Measurements from ENCODE around the gene GSTK1.

The GSTK1 gene

GRCh38 chr7:143269251-143269650 lies 6.0 kb downstream of the GSTK1 start:
- peaks cover 14% of the 10 kb centered on the region for H3K4me1 ChIP-seq (ENCODE audit: insufficient read depth, low read length, poor library complexity, severe bottlenecking)

GRCh38 chr7:143271240-143271639 lies 8.0 kb downstream of the GSTK1 start:
- no peaks in the 10 kb centered on the region for H3K27me3 ChIP-seq (ENCODE audit: insufficient read depth, low read length, poor library complexity, severe bottlenecking)
- H3K9me3 ChIP-seq (ENCODE audit: insufficient read depth, low read depth, low read length): no peaks in the 10 kb centered on the region
- no peaks in the 10 kb centered on the region for H3F3A ChIP-seq (ENCODE audit: low read depth)
- H3K79me2 ChIP-seq (ENCODE audit: insufficient read depth, low read length): no peaks in the 10 kb centered on the region
- no peak for TF ChIP-seq EZH2phosphoT487 (IDR thresholded peaks at IDR 0.05; ENCODE audit: borderline replicate concordance)
- H3K4me2 ChIP-seq (ENCODE audit: low read depth, low read length, poor library complexity, severe bottlenecking): no peak overlapping the region
- H3K36me3 ChIP-seq (ENCODE audit: insufficient read depth, low read length): peaks cover 7% of the 10 kb centered on the region; the same call in 1 of the 2 replicates
- H4K20me1 ChIP-seq (ENCODE audit: insufficient read depth, low read length, poor library complexity, severe bottlenecking): no peaks in the 10 kb centered on the region
- H3K4me3 ChIP-seq (ENCODE audit: low read length, poor library complexity, severe bottlenecking): no peak overlapping the region
- no peaks in the 10 kb centered on the region for H3K4me1 ChIP-seq (ENCODE audit: insufficient read depth, low read length, poor library complexity, severe bottlenecking)
- no peak overlapping the region for H2AFZ ChIP-seq (ENCODE audit: low read length)
- no peaks in the 10 kb centered on the region for H3K9me2 ChIP-seq (replicated peaks; ENCODE audit: low read depth, low read length)
- H3K9ac ChIP-seq (ENCODE audit: low read depth, low read length, poor library complexity, severe bottlenecking): no peak overlapping the region

More at GRCh38 chr7:143269251-143269650, 6.0 kb downstream of the GSTK1 start:
- TF ChIP-seq EZH2phosphoT487 (IDR thresholded peaks at IDR 0.05; ENCODE audit: borderline replicate concordance) (no peak), CTCF (conservative IDR thresholded peaks at IDR 0.05; ENCODE audit: low read length) (no peak)
- peaks cover 6% of the 10 kb centered on the region; the same call in 1 of the 2 replicates for H3K79me2 ChIP-seq (ENCODE audit: insufficient read depth, low read length)
- H4K20me1 ChIP-seq (ENCODE audit: insufficient read depth, low read length, poor library complexity, severe bottlenecking): no peaks in the 10 kb centered on the region
- no peak overlapping the region for H3K4me3 ChIP-seq (ENCODE audit: low read length, poor library complexity, severe bottlenecking)
- H3F3A ChIP-seq (ENCODE audit: low read depth): no peaks in the 10 kb centered on the region
- no peak overlapping the region for H2AFZ ChIP-seq (ENCODE audit: low read length)
- H3K27me3 ChIP-seq (ENCODE audit: insufficient read depth, low read length, poor library complexity, severe bottlenecking): no peaks in the 10 kb centered on the region
- H3K9me3 ChIP-seq (ENCODE audit: insufficient read depth, low read depth, low read length): no peaks in the 10 kb centered on the region
- H3K4me2 ChIP-seq (ENCODE audit: low read depth, low read length, poor library complexity, severe bottlenecking): no peak overlapping the region
- H3K9ac ChIP-seq (ENCODE audit: low read depth, low read length, poor library complexity, severe bottlenecking): no peak overlapping the region
- peaks cover 7% of the 10 kb centered on the region; the same call in 1 of the 2 replicates for H3K36me3 ChIP-seq (ENCODE audit: insufficient read depth, low read length)
- no peaks in the 10 kb centered on the region for H3K9me2 ChIP-seq (replicated peaks; ENCODE audit: low read depth, low read length)

GRCh38 chr7:143272871-143273270 lies 9.6 kb downstream of the GSTK1 start:
- Histone ChIP-seq H3F3A (ENCODE audit: low read depth) (no peaks in the 10 kb centered on the region), H3K9me2 (replicated peaks; ENCODE audit: low read depth, low read length) (no peaks in the 10 kb centered on the region), H4K20me1 (ENCODE audit: insufficient read depth, low read length, poor library complexity, severe bottlenecking) (no peaks in the 10 kb centered on the region), H3K9me3 (ENCODE audit: insufficient read depth, low read depth, low read length) (no peaks in the 10 kb centered on the region), H2AFZ (ENCODE audit: low read length) (no peak overlapping the region), H3K4me3 (ENCODE audit: low read length, poor library complexity, severe bottlenecking) (no peak overlapping the region), H3K79me2 (ENCODE audit: insufficient read depth, low read length) (no peaks in the 10 kb centered on the region), H3K27me3 (ENCODE audit: insufficient read depth, low read length, poor library complexity, severe bottlenecking) (no peaks in the 10 kb centered on the region), H3K4me1 (ENCODE audit: insufficient read depth, low read length, poor library complexity, severe bottlenecking) (no peaks in the 10 kb centered on the region), H3K4me2 (ENCODE audit: low read depth, low read length, poor library complexity, severe bottlenecking) (no peak overlapping the region), H3K9ac (ENCODE audit: low read depth, low read length, poor library complexity, severe bottlenecking) (no peak overlapping the region), H3K36me3 (ENCODE audit: insufficient read depth, low read length) (peaks cover 1% of the 10 kb centered on the region; the same call in 1 of the 2 replicates)
- TF ChIP-seq EZH2phosphoT487 (IDR thresholded peaks at IDR 0.05; ENCODE audit: borderline replicate concordance): no peak
- TF ChIP-seq CTCF (conservative IDR thresholded peaks at IDR 0.05; ENCODE audit: low read length): no peak
